ENCODE results near the gene SIM2. TPM values are rescaled to one million over a fixed set of nuclear protein-coding genes. Genes with fewer than 3 reads are reported as not detected.
A peak's percentile ranks its signal among the peaks of the same experiment; 100 is the strongest.

Gene SIM2
- total and polyA plus RNA-seq, 8 donors: 1.2 to 1.6 (median 1.4) TPM; not detected in 2

DNA sequence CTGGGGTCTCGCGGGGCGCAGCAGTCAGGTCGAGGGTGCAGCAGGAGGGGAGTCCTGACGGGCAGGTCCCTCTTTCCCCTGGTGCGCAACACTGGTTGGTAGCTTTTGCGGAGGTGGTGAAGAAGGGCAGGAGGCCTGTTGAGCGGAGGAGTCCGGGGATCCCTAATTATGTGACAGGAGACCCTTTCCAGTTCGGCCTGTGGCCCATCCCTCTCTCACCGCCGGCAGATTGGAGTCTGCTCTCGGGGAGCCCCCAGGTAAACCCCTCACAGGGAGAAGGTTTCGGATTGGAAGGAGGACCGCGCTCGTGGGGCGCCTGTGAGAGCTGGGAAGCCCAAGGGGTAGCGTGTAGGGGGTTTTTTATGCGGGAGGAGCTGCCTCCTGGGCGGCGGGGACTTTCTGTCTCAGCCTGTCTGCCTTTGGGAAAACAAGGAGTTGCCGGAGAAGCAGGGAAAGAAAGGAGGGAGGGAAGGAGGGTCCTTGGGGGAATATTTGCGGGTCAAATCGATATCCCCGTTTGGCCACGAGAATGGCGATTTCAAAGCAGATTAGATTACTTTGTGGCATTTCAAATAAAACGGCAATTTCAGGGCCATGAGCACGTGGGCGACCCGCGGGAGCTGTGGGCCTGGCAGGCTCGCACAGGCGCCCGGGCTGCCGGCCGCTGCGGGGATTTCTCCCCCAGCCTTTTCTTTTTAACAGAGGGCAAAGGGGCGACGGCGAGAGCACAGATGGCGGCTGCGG, 9.5 kb downstream of the SIM2 start:
- intact Hi-C loops (cut with DNase I): no loop called here
- H3K4me1 ChIP-seq: peaks cover 0 to 31% of the 10 kb centered on the region in 2 donors
- DNase-seq (no peak), ATAC-seq (no peak)
- no peak overlapping the region for H3K27ac ChIP-seq
- peaks cover 100% of the 10 kb centered on the region in 2 donors for H3K27me3 ChIP-seq
- H3K9me3 ChIP-seq: no peaks in the 10 kb centered on the region
- H3K36me3 ChIP-seq: no peaks in the 10 kb centered on the region
- H3K4me3 ChIP-seq: no peak overlapping the region
- TF ChIP-seq CTCF (IDR thresholded peaks at IDR 0.05): no peak

DNA sequence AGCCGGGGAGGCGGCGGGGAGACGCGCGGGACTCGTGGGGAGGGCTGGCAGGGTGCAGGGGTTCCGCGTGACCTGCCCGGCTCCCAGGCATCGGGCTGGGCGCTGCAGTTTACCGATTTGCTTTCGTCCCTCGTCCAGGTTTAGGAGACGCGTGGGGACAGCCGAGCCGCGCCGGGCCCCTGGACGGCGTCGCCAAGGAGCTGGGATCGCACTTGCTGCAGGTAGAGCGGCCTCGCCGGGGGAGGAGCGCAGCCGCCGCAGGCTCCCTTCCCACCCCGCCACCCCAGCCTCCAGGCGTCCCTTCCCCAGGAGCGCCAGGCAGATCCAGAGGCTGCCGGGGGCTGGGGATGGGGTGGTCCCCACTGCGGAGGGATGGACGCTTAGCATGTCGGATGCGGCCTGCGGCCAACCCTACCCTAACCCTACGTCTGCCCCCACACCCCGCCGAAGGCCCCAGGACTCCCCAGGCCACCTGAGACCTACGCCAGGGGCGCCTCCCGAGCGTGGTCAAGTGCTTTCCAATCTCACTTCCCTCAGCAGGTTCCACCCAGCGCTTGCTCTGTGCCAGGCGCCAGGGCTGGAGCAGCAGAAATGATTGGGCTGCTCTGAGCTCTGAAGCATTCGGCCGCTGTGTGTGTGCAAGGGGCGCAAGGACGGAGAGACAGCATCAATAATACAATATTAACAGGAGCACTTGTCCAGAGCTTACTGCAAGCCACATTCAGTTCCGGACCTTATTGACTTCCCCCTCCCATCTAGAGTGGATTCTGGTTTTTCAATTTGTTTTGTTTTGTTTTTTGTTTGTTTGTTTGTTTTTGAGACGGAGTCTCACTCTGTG, 10.3 kb downstream of the SIM2 start:
- H3K27me3 ChIP-seq: peaks cover 100% of the 10 kb centered on the region in 2 donors
- H3K27ac ChIP-seq: no peak overlapping the region
- H3K4me1 ChIP-seq: peaks cover 0 to 28% of the 10 kb centered on the region in 2 donors
- ATAC-seq (no peak), DNase-seq (no peak)
- H3K9me3 ChIP-seq: no peaks in the 10 kb centered on the region
- TF ChIP-seq CTCF (IDR thresholded peaks at IDR 0.05): no peak
- H3K36me3 ChIP-seq: no peaks in the 10 kb centered on the region
- intact Hi-C loops (cut with DNase I): no loop called here
- H3K4me3 ChIP-seq: no peak overlapping the region

DNA sequence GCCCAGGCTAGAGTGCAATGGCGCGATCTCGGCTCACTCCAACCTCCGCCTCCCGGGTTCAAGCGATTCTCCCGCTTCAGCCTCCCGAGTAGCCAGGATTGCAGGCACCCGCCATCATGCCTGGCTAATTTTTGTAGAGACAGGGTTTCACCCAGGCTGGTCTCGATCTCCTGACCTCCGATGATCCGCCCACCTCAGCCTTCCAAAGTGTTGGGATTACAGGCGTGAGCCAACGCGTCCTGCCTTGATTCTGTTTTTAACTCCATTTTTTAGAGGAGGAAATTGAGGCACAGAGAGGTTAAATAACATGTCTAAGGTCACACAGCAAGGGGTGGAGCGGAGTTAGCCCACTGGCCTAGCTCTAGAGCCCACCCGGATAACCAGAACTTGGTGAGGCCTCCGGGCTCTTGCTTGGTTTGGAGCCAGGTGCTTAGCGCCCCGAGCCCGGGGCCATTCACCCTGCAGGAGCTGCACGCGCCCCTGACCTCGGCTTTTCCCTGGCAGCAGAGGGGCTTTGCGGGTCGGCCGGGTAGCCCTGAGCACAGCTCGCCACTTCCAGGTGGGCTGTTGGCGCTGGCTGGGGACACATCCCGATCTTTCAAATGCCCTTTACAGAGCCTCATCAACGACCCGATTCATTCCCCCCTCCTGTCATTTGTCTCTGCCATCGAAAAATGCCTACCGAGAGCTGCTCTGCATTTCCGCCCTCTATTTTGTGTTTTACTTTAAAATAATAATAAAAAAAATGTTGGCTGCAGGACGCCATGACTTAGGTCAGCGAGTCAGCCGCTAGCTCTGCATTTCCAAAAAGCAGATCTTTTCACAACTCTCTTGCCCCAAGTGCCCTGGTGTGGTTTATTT, 11.2 kb downstream of the SIM2 start:
- H3K9me3 ChIP-seq: no peaks in the 10 kb centered on the region
- H3K27ac ChIP-seq: no peak overlapping the region
- no peak overlapping the region for H3K4me3 ChIP-seq
- peaks cover 100% of the 10 kb centered on the region in 2 donors for H3K27me3 ChIP-seq
- H3K36me3 ChIP-seq: no peaks in the 10 kb centered on the region
- ATAC-seq (no peak), DNase-seq (no peak)
- peaks cover 0 to 20% of the 10 kb centered on the region in 2 donors for H3K4me1 ChIP-seq
- TF ChIP-seq CTCF (IDR thresholded peaks at IDR 0.05): no peak
- intact Hi-C loops (cut with DNase I): no loop called here

GRCh38 chr21:36710729-36711048, 11.8 kb downstream of the SIM2 start:
- Histone ChIP-seq H3K27me3 (peaks cover 100% of the 10 kb centered on the region in 2 donors), H3K4me3 (no peak overlapping the region), H3K27ac (no peak overlapping the region), H3K4me1 (peaks cover 0 to 17% of the 10 kb centered on the region in 2 donors), H3K36me3 (no peaks in the 10 kb centered on the region), H3K9me3 (no peaks in the 10 kb centered on the region)
- TF ChIP-seq CTCF (IDR thresholded peaks at IDR 0.05): no peak
- DNase-seq: no peak
- ATAC-seq: peak; percentile 41
- intact Hi-C loops (cut with DNase I): no loop called here

Data from left lung (tissue), 10 donors.